HepG2 (cell line): ENCODE results near the gene DNAJB12. TPM values are rescaled to one million over a fixed set of nuclear protein-coding genes. Genes with fewer than 3 reads are reported as not detected.
A peak's percentile ranks its signal among the peaks of the same experiment; 100 is the strongest.

Source experiments
- ARID5B ChIP-seq: IDR thresholded peaks from 2 replicates; pipeline ENCODE4 v1.4.0; 2020; ENCODE audit warnings: mild to moderate bottlenecking, missing genetic modification reagents
- FOXO1 ChIP-seq: sonication (generic); formaldehyde crosslinking; IDR thresholded peaks from 2 replicates; pipeline ENCODE4 v1.4.0; 2020; ENCODE audit warnings: missing genetic modification reagents
- HIC2 ChIP-seq: sonication (generic); formaldehyde crosslinking; IDR thresholded peaks from 2 replicates; pipeline ENCODE4 v1.9.0; 2022; ENCODE audit warnings: low read depth, missing genetic modification reagents
- HNRNPLL ChIP-seq: fragments of 200-400 bp; formaldehyde crosslinking; IDR thresholded peaks from 2 replicates; pipeline ENCODE4 v1.6.1; 2017; ENCODE audit warnings: mild to moderate bottlenecking, low read depth, low read length; ENCODE audit not compliant: poor library complexity, severe bottlenecking
- THAP7 ChIP-seq: sonication (generic); formaldehyde crosslinking; IDR thresholded peaks from 2 replicates; pipeline ENCODE4 v1.8.1; 2023; ENCODE audit warnings: mild to moderate bottlenecking, missing genetic modification reagents
- ZFP1 ChIP-seq: IDR thresholded peaks from 2 replicates; pipeline ENCODE4 v1.6.1; 2016
- ZFP36L1 ChIP-seq: sonication (generic); formaldehyde crosslinking; IDR thresholded peaks from 2 replicates; pipeline ENCODE4 v1.8.0; 2022; ENCODE audit warnings: mild to moderate bottlenecking, missing genetic modification reagents, moderate library complexity
- ZFX ChIP-seq: sonication (generic); formaldehyde crosslinking; IDR thresholded peaks from 2 replicates; pipeline ENCODE4 v1.4.0; 2020; ENCODE audit warnings: mild to moderate bottlenecking, low read depth, missing genetic modification reagents, moderate library complexity
- ZNF264 ChIP-seq: sonication (generic); formaldehyde crosslinking; IDR thresholded peaks from 2 replicates; pipeline ENCODE4 v1.4.0; 2020; ENCODE audit warnings: missing genetic modification reagents
- ZNF3 ChIP-seq: IDR thresholded peaks from 2 replicates; pipeline ENCODE4 v1.7.0; 2017; ENCODE audit warnings: inconsistent platforms
- ZNF724P ChIP-seq: sonication (generic); formaldehyde crosslinking; IDR thresholded peaks from 2 replicates; pipeline ENCODE4 v1.8.0; 2022; ENCODE audit warnings: missing genetic modification reagents, borderline replicate concordance
- ZNF784 ChIP-seq: sonication (generic); formaldehyde crosslinking; IDR thresholded peaks from 2 replicates; pipeline ENCODE4 v1.5.1; 2020; ENCODE audit warnings: missing genetic modification reagents, mild to moderate bottlenecking, borderline replicate concordance
- ZNF800 ChIP-seq: sonication (generic); formaldehyde crosslinking; IDR thresholded peaks from 2 replicates; pipeline ENCODE4 v1.4.0; 2020; ENCODE audit warnings: missing genetic modification reagents
- ZSCAN29 ChIP-seq: sonication (generic); formaldehyde crosslinking; conservative IDR thresholded peaks from 2 replicates; pipeline ENCODE4 v1.4.0; 2020; ENCODE audit warnings: mild to moderate bottlenecking, missing genetic modification reagents
- polyA plus RNA-seq, 8 experiments: library from polyadenylated mRNA; depleted of rRNA in 3 of 8; stranded (reverse) in 7 of 8; unstranded in 1 of 8; fragments of >200 nt; fragmentation: Illumina TruSeq in 4 of 8; extraction: Trizol in 4 of 8; gene quantifications; 2 replicates each; pipeline versions ENCODE4 v1.2.1 to v1.2.3, GENCODE V29; 2011 to 2016; ENCODE audit warnings: low read depth in 4 of 8, missing spikeins in 1 of 8, mixed read lengths in 1 of 8; ENCODE audit not compliant: insufficient read depth in 1 of 8
- total RNA-seq, 5 experiments: library from RNA; depleted of rRNA; stranded (reverse); fragments of >200 nt; fragmentation: Illumina TruSeq; extraction: Trizol; gene quantifications; 2 replicates each; pipeline ENCODE4 v1.2.3, GENCODE V29; 2016; ENCODE audit warnings: low read depth in 1 of 5

Gene DNAJB12
- total and polyA plus RNA-seq, 2 of the 13 experiments (the other 11 are each of a cell fraction or from before 2014, with no cell fraction given): 10.8 to 18.2 TPM

- TF ChIP-seq HNRNPLL: peak; percentile 58
- TF ChIP-seq ZSCAN29 (CRISPR knock-in tag): peak; percentile 85; the same call in 1 of the 2 replicates
- TF ChIP-seq ZNF724P (CRISPR knock-in tag): peak; percentile 62; the same call in 1 of the 2 replicates
- 0 out of 2 replicates have a peak, but pooled peaks have one; percentile 21 for TF ChIP-seq ZNF3
- TF ChIP-seq ZFP1: peak; percentile 71; the same call in 1 of the 2 replicates
- TF ChIP-seq ZFX (CRISPR knock-in tag): peak; percentile 87
- peak; percentile 41; the same call in 1 of the 2 replicates for TF ChIP-seq ZNF784
- no peak for TF ChIP-seq THAP7 (CRISPR knock-in tag)
- peak; percentile 48; the same call in 1 of the 2 replicates for TF ChIP-seq FOXO1 (CRISPR knock-in tag)
- peak; percentile 80 for TF ChIP-seq ZNF800
- TF ChIP-seq HIC2 (CRISPR knock-in tag): peak; percentile 44; the same call in 1 of the 2 replicates
- peak; percentile 68 for TF ChIP-seq ARID5B (CRISPR knock-in tag)
- no peak for TF ChIP-seq ZFP36L1
- peak; percentile 92 for TF ChIP-seq ZNF264
Observed at GRCh38 chr10:72354356-72355213, at the start of gene DNAJB12 (continued).
